NK-92 treated with Interleukin-12 subunit alpha and Interleukin-12 subunit beta, amount 100 ng/mL, for 24 hours (cell line): ENCODE data around the gene KCNJ12.
"Not testable (repeated sequence)": the region's sequence is repeated elsewhere in the genome, so short reads cannot be mapped to it uniquely, and the experiment has no call there.

ENCODE experiments used
- DNase-seq: peaks from one replicate; lab custom pipeline; 2025; lab: John Stamatoyannopoulos, UW

Gene KCNJ12

DNA sequence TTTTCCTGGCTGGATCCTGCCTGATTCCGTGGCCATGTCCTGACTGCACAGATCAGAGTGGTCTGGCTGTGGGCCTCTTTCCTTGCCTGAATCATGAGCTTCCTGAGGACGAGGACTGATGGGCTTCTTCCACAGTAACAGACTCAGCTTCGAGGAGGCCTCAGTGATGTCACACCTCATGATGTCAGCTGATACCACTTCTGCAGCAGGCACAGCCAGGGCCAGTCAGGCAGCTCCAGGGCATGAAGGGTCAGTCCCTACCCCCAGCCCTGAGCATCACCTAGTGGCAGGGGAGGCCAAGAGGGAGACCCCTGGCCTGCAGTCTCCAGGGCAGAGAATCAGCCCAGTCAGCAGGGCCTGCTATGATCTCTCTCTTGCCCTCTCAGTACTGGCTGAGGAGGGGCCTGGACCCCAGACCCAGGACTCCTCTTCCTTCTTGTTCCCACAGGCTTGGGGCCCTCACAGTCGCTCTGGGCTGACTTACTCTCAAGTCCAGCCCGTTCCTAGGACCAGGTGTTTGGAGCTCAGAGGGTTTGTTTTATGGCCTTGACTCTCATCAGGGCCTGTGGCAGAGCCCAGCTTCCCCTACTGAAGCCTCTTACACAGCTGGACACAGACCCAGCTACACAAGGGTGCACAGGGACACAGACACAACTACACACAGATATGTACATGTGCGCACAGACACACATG lies 26.7 kb upstream of the KCNJ12 start:
- DNase-seq: not testable (repeated sequence)

DNA sequence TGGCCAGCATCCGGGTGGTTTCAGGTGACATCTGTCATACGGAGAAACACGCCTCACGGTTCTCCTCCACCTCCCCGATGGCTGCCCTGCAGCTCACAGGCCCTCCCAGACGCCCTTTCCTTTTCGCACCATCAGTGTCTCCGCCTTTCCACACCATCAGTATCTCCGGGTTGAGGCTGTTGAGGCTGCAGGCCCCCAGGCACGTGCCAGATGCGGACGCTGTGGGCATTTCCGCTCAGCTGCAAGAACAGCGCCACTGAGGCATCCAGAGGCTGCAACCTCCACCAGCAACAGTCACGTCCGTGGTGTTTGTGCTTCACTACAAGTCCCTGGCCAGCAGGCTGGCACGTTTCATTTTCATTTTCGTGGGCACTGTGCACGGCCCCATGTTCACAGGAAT lies 25.7 kb upstream of the KCNJ12 start:
- not testable (repeated sequence) for DNase-seq

DNA sequence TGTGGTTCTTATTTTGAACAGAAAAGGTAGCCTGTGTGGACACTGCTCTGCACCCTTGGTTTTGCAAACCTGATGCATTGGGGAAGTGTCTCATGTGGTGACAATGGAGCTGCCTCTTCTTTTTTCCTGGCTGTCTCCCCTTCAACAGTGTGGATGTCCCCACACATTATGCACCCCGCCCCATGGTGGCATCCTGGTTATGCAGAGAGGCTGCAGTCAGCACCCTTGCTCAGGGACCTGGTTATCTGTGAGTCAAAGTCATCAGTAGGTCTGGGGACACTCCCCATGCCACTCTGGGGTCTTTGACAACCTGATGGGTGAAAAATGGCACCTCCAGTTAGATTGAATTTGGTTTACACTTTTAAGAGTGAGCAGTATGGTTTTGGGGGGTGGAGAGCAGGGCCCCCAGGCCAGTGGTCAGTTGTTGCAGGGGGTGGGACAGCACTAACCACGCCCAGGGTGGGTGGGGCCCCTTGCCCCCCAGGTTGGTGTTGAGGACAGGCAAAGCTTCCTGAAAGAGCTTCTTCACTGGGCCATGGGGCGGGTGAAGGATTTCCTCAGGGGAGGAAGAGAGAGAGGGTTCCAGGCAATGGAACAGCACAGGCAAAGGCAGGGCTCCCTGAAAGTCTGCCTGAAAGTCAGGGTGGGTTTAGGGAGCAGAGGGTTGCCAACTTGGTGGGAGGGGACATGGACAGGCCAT lies 24.6 kb upstream of the KCNJ12 start:
- DNase-seq: no peak

DNA sequence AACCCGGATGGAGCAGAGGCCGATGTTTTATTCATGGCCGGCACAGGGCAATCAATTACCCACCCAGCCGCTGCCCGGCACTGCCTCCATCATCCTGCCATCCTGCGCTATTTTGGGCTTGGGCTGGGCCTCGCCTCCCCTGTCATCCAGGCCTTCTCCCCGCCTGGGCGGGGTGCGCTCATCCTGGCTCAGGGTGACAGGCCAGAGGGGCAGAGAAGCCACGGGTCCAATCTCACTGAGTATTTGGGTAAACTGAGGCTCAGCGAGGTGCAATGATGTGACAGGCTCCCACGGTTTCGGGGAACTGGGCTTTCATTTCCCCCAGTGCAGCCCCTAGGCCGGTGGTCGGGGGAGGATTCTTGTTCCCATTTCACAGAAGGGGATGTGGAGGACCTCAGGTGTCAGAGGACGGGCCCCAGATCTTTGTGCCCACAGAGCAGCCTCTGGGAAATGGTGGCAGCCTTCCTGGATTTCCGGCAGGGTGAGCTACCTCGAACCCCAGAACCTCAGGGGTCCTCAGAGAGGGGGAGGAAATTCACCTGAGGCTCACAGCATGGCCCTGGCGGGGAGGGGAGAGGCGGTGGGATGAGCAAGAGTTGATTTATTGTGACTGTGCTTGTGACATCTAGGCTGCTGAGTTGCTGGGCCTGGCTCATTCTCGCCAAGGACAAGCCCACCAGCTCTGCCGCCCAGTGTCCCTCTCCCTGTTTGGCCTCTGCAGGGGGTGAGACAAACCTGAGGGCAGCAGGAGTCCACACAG lies 23.8 kb upstream of the KCNJ12 start:
- no peak for DNase-seq

DNA sequence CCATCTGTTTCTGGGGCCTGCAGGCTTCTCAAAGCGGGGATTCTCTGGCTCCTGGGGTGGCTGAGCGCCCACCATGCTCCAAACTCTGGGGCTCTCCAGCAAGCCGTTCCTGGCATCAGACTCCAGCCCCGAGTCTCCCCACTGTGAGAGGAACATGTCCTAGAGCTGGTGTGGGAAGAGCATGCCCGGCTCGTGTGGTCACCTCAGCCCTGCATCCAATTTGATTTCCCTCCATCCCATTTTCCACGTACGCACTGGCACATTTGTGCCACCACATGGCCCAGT lies 23.2 kb upstream of the KCNJ12 start:
- DNase-seq: no peak

DNA sequence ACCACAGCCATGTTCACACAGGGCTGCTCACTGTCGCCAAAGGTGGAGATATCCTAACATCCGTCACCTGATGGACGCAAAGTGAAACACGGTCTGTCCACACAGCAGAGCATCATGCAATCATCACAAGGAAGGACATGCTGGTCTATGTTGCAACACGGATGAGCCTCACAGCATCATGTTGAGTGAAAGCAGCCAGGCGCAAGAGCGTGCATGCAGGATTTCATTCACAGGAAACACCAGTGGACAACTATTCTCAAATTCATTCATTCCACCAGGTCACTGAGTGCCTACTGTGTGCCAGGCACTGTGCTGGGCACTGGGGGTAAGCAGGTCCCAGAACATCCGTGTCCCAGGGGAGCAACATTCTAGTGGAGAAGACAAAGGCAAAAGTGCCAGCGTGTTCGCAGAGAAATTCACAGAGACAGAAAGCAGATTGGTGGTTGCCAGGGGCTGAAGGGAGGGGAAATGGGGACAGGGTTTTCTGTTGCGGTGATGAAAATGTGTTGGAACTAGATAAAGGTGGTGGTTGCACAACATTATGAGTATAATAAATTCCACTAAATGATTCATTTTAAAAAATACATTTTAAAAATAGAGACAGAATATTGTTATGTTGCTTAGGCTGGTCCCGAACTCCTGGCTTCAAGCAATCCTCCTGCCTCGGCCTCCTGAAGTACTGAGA lies 22.7 kb upstream of the KCNJ12 start:
- no peak for DNase-seq

DNA sequence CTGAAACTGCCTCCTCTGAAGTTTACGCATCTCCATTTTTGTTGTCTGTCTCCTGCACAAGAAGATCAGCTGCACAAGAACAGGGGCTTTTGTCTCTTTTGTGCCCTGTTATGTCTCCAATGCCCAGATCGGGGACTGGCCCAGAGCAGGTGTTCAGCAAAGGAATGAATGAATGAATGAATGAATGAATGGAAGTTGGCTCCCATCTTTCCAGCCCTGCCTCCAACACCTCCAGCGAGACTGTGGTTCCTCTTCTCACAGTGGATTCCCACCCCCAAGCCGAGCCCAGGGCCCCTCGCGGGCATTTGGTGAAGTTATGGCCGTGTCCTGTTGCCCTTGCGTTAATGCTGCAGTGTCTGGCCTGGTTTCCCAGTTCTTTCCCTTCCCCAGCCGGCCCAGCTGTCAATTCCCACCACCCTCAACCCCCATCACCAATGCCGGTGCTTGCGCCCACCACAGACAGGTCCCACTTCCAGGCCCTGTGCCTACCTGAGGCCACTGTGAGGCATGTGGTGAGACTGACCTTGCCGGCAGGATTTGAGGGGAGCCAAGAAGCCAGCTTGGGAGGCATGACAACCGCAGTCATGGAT lies 21.3 kb upstream of the KCNJ12 start:
- no peak for DNase-seq

DNA sequence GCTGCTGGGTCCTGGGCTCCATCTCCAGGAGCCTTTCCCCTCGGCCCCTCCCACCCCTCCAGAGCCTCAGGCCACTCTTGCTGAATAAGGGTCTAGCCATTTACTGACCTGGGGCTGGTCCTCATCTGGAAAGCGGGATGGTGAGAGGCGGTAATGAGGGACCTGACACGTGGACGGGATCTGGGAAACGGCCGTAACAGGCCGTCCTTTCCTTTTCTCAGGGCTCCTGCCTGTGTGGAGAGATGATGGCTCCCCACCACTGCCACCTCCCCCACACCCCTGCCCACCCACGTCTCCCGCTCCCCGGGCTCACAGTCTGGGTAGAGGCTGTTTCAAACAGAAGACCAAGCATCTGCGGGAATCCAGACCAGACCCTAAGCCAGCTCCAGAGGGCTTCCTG lies 20.6 kb upstream of the KCNJ12 start:
- DNase-seq: no peak

DNA sequence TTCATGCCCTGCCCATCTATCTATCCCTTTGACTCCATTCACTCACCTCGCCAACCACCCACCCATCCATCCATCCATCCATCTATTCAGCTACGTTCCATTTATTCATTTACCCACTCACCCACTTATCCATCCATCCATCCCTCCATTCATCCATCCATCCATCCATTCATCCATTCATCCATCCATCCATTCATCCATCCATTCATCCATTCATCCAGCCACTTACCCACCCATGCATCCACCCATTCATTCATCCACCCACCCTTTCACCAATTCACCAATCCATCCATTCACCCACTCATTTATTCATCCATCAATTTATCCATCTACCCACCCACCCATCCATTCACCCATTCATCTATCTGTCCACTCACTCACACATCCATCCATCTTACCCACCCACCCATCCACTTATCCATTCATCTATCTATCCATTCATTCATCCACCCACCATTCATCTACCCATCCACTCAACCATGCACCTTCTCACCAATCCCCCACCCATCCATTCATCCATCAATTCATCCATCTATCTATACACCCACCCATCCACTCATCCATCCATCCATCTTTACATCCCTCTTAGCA lies 19.5 kb upstream of the KCNJ12 start:
- DNase-seq: no peak

DNA sequence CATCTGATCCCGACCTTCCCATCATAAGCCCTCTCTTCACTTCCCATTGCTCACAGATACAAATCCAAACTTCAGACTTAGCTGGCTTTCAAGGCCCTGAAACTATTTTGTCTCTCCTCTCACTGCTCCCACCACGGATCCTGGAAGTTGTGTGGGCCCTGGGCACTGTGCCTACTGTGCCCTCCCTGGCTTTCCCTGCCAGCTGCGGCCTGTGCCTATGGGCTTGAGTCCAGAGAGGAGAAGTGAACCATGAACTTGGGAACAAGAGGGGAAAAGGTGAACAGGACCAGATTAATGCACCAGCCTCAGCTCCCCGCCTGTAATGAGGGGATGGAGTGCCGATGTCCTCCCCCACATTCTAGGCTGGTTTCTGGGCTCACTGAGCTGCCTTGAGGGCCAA lies 18.9 kb upstream of the KCNJ12 start:
- no peak for DNase-seq

DNA sequence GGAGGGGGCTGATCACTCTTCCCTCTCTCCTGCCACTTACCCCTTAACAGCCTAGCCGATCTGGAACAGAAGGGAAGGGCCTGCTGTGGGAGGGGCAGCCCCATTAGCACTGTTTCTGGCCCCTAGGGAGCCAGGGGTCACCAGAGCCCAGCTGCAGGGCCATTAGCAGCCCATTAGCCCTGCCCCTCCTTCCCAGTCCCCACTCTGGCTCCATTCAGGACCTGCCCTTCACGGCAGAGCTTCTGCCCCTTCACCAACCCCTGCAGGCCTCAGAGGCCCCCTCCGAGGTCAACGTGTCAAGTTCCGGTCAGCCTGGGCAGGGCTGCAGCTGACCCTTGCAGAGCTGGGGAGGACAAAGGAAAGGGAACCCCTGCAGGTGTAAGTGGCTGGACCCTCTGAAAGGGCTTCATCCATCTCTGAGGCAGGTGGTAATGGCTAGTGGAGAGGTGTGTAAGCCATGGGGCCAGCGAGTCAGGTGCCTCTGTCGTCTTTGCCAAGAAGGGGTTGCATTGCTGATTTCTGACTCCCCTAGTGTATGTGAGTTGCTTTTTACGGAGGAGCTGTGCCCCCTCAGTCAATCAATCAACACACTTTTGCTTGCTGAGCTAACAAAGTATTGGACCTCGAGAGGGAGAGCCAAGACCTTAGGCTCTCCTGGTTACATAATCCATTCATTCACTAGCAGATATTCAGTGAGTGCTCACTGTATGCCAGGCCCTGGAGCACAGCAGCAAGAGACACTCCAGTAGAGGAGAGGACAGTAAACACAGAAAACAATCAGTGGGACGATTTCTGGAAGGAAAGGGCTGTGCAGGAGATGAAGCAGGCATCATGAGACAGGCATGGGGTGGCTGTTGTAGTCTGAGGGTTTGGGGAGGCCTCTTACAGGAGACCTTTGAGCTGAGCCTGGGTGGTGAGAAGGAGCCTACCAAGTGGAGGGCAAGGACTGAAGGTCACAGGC lies 18.2 kb upstream of the KCNJ12 start:
- DNase-seq: no peak

DNA sequence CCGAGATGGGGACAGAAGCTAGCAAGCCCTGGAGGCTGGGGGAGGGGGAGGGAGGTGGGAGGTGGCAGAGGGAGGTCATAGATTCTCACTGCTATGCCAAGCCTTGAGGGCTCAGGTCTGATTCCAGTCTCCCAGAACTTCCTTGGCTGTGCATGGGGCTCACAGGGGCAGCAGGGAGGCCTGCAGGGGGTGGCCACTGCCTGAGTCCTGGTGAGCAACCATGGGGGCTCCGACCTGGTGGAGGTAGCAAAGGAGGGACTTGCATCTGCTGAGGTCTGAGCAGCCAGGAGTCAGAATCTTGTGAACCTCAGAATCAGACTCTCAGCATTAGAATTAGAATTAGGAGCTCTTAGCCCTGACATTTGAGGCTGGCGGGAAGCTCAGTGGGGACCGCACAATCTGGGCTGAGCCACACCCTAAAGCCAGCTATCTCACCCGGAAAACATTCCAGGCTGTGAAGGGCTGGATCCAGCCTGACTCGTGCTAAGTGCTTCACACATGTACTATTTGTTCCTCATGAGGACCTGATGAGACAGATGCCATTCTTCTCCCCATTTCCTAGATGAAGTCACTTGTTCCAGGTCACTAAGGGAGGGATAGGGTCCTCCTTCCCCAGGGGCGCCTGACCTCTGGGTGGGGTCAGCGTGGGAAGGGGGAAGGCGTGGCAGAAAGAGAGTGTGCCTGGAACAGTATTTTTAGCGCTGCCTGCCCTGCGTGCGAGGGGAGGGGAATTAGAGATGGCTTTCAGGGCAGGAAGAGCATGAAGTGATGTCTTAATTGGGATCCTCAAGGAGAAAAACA lies 17.3 kb upstream of the KCNJ12 start:
- DNase-seq: no peak

DNA sequence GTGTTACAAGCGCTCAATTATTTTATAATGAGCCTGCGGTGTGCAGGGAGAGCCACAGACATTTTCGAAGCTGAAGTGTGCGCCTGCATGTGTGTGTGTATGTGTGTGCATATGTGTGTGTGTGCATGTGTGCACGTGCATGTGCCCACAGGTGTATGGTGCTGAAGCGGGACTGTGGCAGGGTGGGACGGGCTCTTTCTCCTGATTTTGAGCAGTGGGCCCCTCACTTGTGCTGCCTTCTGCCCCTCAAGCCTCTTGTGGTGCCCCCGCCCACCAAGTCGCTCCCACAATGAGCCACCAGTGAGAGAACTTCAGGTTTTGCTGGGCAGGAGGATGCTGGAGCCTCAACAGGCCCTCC lies 16.7 kb upstream of the KCNJ12 start:
- DNase-seq: no peak

DNA sequence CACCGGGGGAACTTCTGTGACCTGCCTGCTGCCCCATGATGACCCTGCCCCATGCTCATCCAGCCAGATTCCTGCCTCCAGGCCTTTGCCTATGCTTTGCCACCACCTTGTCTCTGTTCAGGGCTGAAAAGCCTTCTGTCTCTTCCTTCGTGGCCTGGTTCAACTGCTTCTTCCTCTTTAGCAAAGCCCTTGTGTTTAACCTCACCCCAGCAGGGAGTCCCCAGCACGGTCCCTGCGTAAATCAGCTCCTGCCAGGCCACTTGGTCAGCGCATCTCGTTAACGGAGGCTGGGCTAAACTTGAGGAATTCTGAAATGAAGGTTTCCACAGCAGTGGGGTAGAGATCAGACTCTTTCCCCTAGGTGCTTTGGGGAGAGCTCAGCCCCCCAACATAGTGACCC lies 16.1 kb upstream of the KCNJ12 start:
- DNase-seq: no peak

DNA sequence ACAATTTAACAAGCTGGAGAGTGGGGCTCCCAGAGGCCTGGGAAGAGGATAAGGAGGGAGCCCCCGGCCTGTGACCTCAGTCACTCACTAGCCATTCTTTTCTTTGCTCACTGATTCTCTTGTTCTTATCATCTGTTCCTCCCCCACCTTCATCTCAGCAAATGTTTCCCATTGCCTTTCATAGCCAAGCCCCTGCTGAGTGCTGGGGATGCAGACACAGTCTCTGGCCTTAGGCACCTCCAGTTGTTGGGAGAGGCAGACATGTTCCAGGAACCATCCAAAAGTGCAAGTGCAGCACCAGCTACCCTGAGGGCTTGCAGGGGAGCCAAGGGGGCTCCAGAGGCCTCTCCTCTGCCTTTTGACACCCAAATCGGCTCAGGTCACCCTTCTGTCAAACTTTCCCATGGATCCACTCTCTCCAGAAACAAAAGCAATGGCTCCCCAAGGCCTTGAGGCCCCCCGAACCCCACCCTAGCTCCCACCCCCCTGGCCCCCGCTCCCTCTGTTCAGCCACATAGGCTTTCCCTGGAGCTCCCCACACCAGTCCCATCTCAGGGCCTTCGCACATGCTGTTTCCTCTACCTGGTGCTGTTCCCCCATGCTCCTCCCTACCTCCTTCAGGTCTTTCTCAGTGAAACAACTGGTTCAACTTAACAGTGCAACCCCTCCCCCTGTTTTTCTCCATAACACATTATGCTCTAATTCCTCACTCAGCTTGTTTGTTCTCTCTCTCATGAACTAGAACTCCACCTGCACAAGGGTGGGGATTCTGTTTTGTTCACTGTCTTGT lies 14.9 kb upstream of the KCNJ12 start:
- no peak for DNase-seq

DNA sequence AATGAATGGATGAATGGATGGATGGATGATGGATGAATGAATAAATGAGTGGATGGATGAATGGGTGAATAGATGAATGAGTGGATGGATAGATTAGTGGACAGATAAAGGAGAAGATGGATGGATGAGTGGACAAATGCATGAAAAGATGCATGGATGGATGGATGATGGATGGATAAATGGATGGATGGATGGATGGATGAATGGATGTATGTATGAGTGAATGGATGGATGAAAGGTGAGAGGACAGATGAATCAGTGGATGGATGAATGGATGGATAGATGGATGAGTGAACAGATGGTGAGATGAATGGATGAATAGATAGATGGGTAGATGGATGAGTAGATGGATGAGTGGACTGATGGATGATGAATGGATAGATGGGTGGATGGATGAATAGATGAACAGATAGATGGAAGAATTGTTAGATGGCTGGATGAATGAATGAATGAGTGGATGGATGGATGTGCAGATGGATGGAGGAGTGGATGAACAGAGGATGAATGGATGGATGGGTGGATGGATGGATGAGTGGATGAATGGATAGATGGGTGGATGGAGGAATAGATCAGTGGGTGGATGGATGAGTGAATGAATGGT lies 13.7 kb upstream of the KCNJ12 start:
- no peak for DNase-seq

DNA sequence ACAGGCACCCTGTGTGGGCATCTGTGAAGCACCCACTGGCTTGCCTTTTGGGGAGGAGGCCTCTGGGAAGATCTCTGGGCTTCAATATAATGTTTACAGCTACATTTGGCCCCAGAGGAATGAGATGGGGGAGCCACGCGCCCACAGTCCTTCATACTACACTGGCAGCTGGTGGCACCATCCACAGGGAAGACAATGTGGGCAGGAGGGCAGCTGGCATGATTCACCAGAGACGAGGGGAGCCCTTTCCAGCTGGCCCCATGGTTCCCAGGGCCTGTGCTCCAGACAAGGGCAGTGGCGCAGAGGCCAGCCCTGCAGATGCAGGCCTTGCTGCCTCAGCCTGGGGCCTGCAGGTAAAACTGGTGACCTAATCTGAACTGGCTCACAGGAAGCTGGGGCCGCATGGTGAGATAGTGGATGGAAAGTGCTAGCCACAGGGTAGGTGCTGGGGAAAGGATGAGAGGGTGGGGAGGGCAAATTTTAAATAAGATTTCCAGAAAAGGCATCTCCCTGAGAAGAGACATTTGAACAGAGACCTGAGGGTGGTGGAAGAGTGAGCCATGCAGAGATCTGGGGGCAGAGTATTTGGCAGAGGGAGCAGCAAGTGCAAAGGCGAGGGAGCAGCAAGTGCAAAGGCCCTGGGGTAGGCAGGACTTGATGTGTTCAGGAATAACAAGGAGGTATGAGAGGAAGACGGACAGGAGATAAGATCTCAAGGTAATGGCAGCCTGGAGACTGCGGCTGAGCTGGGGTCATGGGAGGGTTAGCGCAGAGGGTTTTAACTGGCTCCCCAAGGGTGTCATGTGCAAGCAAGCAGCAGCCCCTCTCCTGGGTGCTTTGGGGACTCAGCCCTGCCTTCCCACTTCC lies 12.1 kb upstream of the KCNJ12 start:
- DNase-seq: no peak

DNA sequence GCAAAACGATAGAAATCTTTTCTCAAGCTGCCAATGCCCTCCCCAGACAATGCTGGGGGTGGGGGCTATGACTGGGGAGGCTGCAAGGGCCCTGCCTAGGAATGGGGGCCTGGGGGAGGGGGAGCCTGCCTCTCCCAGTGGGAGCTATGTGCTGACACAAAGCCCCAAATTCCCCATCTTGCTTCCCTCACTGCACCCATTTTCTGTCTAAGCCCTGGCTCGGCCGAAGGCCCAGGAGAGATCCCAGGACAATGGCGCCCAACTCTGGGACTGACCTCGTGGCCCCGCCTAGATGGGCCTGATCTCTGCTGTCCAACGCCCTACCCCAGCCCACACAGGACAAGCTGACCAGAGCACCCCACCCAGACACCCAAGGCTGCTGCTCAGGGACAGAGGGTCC lies 11.1 kb upstream of the KCNJ12 start:
- no peak for DNase-seq
